Fibroblast of the conjunctiva (primary cell): ENCODE results near the gene ARMC5.
"Not testable (repeated sequence)": the region's sequence is repeated elsewhere in the genome, so short reads cannot be mapped to it uniquely, and the experiment has no call there.

ENCODE experiments used
- DNase-seq: peaks from one replicate; pipeline ENCODE4 v3.0.0-alpha.2; 2010; ENCODE audit warnings: low read depth

Gene ARMC5

GRCh38 chr16:31499928-31500327, 40.6 kb downstream of the ARMC5 start:
- DNase-seq, result no peak

- DNase-seq, result no peak
Measured at GRCh38 chr16:31501226-31501965, 42.1 kb downstream of the ARMC5 start.

- no peak for DNase-seq
Measured at GRCh38 chr16:31501966-31502348, 42.7 kb downstream of the ARMC5 start.

- no peak for DNase-seq
Measured at GRCh38 chr16:31502981-31503380, 43.7 kb downstream of the ARMC5 start.

- DNase-seq, result not testable (repeated sequence)
Measured at GRCh38 chr16:31503555-31503954, 44.3 kb downstream of the ARMC5 start.

- no peak for DNase-seq
Measured at GRCh38 chr16:31504159-31504558, 44.9 kb downstream of the ARMC5 start.

- DNase-seq, result no peak
Measured at GRCh38 chr16:31505483-31505882, 46.2 kb downstream of the ARMC5 start.

GRCh38 chr16:31507617-31507928, 48.3 kb downstream of the ARMC5 start:
- no peak for DNase-seq

- DNase-seq, result peak; percentile 71
Measured at GRCh38 chr16:31507929-31508705, 48.8 kb downstream of the ARMC5 start, which contains the start of gene RUSF1. Gene RUSF1 (minus strand): TSS chr16:31508391. CDS start chr16:31508373, 18 bp downstream.

GRCh38 chr16:31508706-31509195, 49.5 kb downstream of the ARMC5 start:
- DNase-seq, result peak; percentile 16

- DNase-seq, result peak; percentile 12
Measured at GRCh38 chr16:31513126-31513525, 53.8 kb downstream of the ARMC5 start.

- DNase-seq, result no peak
Measured at GRCh38 chr16:31513884-31514283, 54.6 kb downstream of the ARMC5 start.
